HEK293T (cell line): ENCODE results near the gene LPGAT1.

Experiments
- ELF4 ChIP-seq: fragments of 450-650 bp; IDR thresholded peaks from 2 replicates; pipeline ENCODE4 v1.6.1; 2017; ENCODE audit warnings: antibody characterized with exemption
- FOXA1 ChIP-seq: fragments of 450-650 bp; IDR thresholded peaks from 2 replicates; pipeline ENCODE4 v1.6.1; 2016; ENCODE audit warnings: mild to moderate bottlenecking
- LEF1 ChIP-seq: fragments of 450-650 bp; IDR thresholded peaks from 2 replicates; pipeline ENCODE4 v1.6.1; 2017; ENCODE audit warnings: mild to moderate bottlenecking, borderline replicate concordance
- NFRKB ChIP-seq: fragments of 450-650 bp; IDR thresholded peaks from 2 replicates; pipeline ENCODE4 v1.6.1; 2016; ENCODE audit warnings: mild to moderate bottlenecking, moderate library complexity
- SP1 ChIP-seq: fragments of 450-650 bp; IDR thresholded peaks from 2 replicates; pipeline ENCODE4 v1.6.1; 2017
- SUZ12 ChIP-seq: fragments of 450-650 bp; IDR thresholded peaks from 2 replicates; pipeline ENCODE4 v1.6.1; 2016; ENCODE audit warnings: mild to moderate bottlenecking

DNA sequence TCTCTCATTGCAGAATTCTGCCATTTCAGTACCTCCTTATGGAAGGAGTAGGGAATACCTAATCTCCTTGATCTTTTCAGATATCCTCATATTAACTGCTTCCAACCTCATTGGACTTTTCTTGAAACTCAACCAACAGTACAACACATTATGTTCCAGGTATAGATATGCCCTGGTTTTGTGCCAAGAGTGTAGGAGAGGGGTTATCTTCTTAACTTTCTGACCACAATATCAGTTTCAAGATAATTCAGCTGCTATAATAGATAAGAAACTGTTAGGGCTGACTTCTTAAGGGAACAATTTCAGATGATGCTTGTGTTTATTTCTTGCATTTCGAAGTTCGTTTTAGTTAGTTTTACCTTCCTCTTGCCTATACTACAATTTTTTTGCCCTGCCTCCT lies 2.1 kb upstream of the LPGAT1 start:
- TF ChIP-seq SUZ12 (no peak), ELF4 (no peak), FOXA1 (no peak), NFRKB (no peak), LEF1 (no peak), SP1 (no peak)
